HCT116 (cell line): ENCODE data around the gene DMPK.

ENCODE experiments used
- CTCF ChIP-seq, 3 experiments: fragments of 200-600 bp in 1 of 3; sonication (generic) in 1 of 3; IDR thresholded peaks in 2 of 3; conservative IDR thresholded peaks in 1 of 3; 2 replicates each; pipeline ENCODE4 v1.5.1; 2012 to 2017; ENCODE audit warnings: low read depth in 2 of 3, low read length in 2 of 3, antibody characterized with exemption in 1 of 3, borderline replicate concordance in 1 of 3, control low read depth in 1 of 3, mild to moderate bottlenecking in 1 of 3, mixed read lengths in 1 of 3, mixed run types in 1 of 3, moderate library complexity in 1 of 3; ENCODE audit not compliant: insufficient read depth in 1 of 3
- EGR1 ChIP-seq: IDR thresholded peaks from 2 replicates; pipeline ENCODE4 v1.6.1; 2012; ENCODE audit warnings: low read depth
- EZH2 ChIP-seq: fragments of 200-600 bp; sonication (generic); IDR thresholded peaks from 2 replicates; pipeline ENCODE4 v1.6.1; 2017; ENCODE audit warnings: antibody characterized with exemption, mixed run types
- EZH2phosphoT487 ChIP-seq: fragments of 200-600 bp; IDR thresholded peaks from 2 replicates; pipeline ENCODE4 v1.6.1; 2018; ENCODE audit warnings: antibody characterized with exemption, borderline replicate concordance
- JUND ChIP-seq: IDR thresholded peaks from 2 replicates; pipeline ENCODE4 v1.6.1; 2012
- POLR2A ChIP-seq: IDR thresholded peaks from 2 replicates; pipeline ENCODE4 v1.7.0; 2011; ENCODE audit warnings: borderline replicate concordance; ENCODE audit not compliant: insufficient read depth, insufficient read length; ENCODE audit errors: extremely low read depth
- POLR2AphosphoS5 ChIP-seq: IDR thresholded peaks from 2 replicates; pipeline ENCODE4 v1.6.1; 2011; ENCODE audit warnings: mild to moderate bottlenecking, low read depth, low read length, moderate library complexity
- RAD21 ChIP-seq: IDR thresholded peaks from 2 replicates; pipeline ENCODE4 v1.6.1; 2012; ENCODE audit warnings: low read depth, mild to moderate bottlenecking
- REST ChIP-seq: IDR thresholded peaks from 2 replicates; pipeline ENCODE4 v1.6.1; 2012; ENCODE audit warnings: low read depth
- SIN3A ChIP-seq: IDR thresholded peaks from 2 replicates; pipeline ENCODE4 v1.6.1; 2012; ENCODE audit warnings: low read depth
- YY1 ChIP-seq: IDR thresholded peaks from 2 replicates; pipeline ENCODE4 v1.6.1; 2011; ENCODE audit warnings: low read length, low read depth, moderate library complexity, mild to moderate bottlenecking; ENCODE audit not compliant: insufficient replicate concordance; ENCODE audit errors: extremely low read depth
- TF ChIP-seq, protein P1 (sequence below): IDR thresholded peaks from 2 replicates; pipeline ENCODE4 v1.6.1; 2012

DNA sequence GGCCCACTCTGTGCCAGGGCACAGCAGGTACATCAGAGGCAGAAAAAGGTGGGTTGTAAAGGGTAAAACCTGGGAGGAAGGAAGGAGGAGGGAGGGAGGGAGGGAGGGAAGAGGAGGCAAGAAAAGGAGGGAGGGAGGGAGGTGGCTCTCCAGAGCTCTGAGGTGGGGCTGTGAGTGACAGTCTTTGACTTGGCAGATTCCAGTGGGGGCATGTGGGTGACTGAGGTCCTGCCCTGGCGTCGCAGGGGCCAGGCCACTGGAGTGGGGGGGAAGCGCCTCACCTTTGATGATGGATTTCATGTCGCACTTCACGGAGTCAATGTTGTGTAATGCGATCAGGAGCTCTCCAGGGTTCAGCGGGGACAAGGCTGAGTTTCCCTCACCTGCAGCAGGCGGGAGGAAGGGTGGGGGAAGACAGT, 38.8 kb upstream of the DMPK start:
- TF ChIP-seq JUND (no peak), SIN3A (no peak), EZH2 (no peak), REST (no peak), POLR2A (no peak), POLR2AphosphoS5 (no peak), CTCF (IDR thresholded peaks at IDR 0.05 in 2 of 3, conservative IDR thresholded peaks at IDR 0.05 in 1 of 3; ENCODE audit: borderline replicate concordance in 1 of 3, insufficient read depth in 1 of 3, low read depth in 2 of 3, low read length in 2 of 3) (no peak), RAD21 (no peak), YY1 (no peak), EZH2phosphoT487 (no peak), EGR1 (no peak)
- TF ChIP-seq, protein P1, sequence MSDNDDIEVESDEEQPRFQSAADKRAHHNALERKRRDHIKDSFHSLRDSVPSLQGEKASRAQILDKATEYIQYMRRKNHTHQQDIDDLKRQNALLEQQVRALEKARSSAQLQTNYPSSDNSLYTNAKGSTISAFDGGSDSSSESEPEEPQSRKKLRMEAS = no peak
